Left cardiac atrium (tissue), 4 donors: Measurements from ENCODE around the gene TTPAL. TPM values are rescaled to one million over a fixed set of nuclear protein-coding genes. Genes with fewer than 3 reads are reported as not detected.

Source experiments
- ATAC-seq, 2 donors: fragments of 200-7000 bp; cut with Tn5 transposase; one replicate each; pipeline ENCODE4 v1.9.1; 2020; ENCODE audit warnings: mild to moderate bottlenecking in 2 of 2, moderate library complexity in 2 of 2
- DNase-seq: peaks from one replicate; pipeline ENCODE4 v3.0.0-alpha.2; 2020
- intact Hi-C, 2 donors: fragments of 100-400 bp; cut with DNase I; formaldehyde crosslinking; loops; one replicate each; pipeline versions ENCODE4 v1.14.1 to v1.15.1; 2022 to 2023
- total RNA-seq, 2 donors: library from RNA; stranded (reverse); fragmentation: NEBNext Ultra II Directional; extraction: Animal tissue kit (Norgen Biotek cat#: 25700); gene quantifications; one replicate each; pipeline ENCODE4 v1.2.1, GENCODE V29; 2021
- donor health status: DM: no; HTN: yes; CAD: no.
- donor health status: DM: no; HTN: yes; CAD: no; lungs with severe emphysema.
- donor health status: DM: yes; HTN: yes; CAD: no.
- donor health status: Dilated cardiomyopathy.

The TTPAL gene
- total RNA-seq, 2 donors from 2014 or later, result 7.2 to 7.6 TPM

DNA sequence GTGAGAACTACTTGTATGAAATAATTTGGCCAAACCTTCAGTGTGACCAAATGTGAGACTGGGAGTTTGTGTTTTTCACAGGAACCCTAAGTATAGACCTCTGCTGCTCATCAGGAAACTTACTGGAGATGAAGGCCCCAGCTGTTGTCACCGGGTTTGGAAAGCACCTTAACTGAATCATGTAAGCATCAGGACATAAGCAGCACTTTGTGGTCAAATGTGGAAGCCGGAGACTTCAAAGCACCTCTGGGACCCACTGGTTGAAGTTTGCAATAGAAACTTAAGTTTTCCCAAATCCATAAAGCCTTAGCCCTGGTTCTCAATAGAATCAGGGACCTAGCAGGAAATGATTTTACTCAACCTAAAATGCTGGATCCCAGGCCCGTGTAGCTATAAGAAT is 14.3 kb downstream of the TTPAL start:
- intact Hi-C loops, result no loop called here
- DNase-seq (no peak), ATAC-seq (no peak)

DNA sequence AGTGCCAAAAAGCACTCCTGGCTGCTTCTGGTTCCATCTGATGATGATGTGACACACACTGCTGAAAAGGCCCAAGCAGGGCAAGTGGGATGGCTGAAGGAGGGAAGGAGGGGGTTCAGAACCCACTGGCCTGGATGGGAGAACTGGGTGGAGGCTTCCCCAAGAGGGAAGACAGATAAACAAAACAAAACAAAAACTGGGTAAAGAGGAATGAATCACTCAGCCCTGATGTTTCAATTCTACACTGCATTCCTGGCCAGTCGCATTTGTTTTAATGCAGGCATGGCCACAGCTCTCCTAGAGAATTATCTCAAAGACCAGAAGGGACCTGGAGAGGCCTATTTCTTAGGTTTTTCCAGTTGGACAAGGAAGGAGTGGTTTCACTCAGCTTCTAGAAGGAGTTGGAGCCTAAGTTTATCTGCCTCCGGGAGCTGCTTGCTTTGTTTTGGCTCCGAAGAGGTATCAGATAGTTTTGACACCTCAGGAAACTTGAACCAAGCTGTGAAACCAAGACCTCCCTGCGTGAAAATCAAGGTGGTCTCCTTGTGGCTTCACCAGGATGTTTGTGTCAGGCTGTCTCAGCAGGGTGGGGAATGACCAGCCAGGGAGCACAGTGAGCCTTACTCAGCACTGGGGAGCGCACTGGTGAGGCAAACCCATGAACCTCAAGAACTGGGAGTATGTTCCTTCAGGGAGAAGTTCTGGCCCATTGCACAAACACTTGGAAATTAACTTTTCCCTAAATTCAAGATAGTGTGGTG is 16.1 kb downstream of the TTPAL start:
- ATAC-seq, result peak in 1 of 2 donors; percentile 51
- DNase-seq, result no peak
- intact Hi-C loops, result no loop called here

DNA sequence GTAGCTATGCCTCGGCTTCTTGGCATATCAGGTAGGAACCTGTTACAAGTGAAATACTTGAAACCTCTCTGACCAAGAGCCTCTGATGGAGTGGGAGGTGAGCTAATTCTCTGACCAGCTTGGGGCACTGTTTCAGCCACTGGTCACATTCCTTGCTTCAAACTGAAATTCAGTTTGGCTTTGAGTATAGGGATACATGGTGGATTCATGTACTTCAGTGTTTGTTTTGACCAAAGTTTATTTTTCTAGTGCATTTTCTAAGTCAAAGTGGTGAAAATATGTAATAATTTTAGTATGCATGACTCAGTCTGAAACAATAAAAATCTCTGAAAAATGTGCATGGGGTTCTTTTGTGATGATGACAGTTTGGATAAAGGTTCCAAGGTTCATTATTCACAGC is 18.6 kb downstream of the TTPAL start:
- no peak for DNase-seq
- intact Hi-C loops, result no loop called here
- no peak for ATAC-seq

DNA sequence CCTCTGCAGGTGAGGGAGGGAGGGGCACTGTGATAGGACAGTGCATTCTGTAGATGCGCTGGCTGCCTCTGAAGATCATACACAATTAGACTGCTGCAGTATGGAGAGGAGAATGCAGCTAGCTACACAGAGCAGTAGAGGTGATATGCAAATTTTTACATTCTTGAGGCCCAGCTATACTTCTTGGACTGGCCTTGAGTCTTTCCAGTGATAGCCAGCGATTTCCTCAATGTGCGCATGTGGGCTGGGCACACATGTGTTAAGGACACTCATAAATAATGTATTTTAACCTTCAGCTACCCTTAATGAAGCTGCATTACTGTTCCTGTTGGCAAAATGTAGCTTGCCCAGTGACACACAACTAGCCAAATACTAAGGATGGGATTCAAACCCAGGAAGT is 19.0 kb downstream of the TTPAL start:
- no peak for ATAC-seq
- intact Hi-C loops, result no loop called here

DNA sequence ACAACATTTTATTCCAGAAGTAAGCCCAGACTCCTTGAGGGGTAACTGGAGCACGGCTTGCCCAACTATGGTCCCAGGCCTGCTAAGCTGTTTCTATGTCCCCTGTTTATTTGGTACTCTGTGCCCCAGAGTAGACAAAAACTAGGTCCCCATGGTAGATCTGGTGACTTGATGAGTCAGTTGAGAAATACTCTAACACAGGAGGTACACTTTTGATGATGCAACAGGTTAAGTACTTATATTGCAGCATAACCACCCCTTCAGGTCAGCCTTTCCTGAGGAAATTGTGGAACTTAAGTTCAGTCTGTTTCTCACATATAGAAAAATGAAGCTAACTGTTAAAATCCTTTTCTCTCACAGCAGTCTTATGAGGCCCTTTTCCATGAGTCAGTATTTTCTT is 19.6 kb downstream of the TTPAL start:
- intact Hi-C loops, result no loop called here
- DNase-seq, result no peak
- no peak for ATAC-seq

More for the DNA sequence above, 19.0 kb downstream of the TTPAL start:
- no peak for DNase-seq

DNA sequence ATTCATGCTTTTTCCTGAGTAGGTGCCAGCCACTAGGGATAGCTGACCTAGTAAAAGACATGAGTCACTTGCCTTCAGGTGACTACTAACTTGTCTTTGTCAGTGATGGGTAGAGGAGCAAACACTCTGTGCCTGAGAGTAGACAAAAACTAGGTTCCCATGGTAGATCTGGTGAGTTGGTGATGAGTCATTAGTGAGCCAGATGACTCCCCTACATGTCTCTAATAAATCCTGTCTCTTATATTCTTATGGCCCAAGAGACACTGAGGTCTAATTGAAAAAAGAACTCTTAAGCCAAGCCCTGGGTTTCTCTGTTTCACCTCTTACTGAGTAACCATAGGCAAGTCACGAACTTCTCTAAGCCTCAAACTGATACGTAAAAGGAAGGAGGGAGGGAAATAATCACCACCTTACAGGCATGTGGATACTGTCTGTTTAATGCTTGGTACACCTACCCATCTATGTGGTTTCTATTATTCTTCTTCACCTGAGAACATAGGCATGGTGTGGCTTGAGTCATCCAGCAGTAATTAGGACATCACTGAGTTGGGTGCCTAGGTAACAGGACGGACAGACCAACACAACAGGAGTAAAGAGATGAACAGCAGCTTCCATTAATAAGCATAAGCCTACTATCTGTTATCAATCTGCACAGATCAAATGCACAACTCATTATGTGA is 20.3 kb downstream of the TTPAL start:
- intact Hi-C loops, result no loop called here
- ATAC-seq (peak in 1 of 2 donors; percentile 53), DNase-seq (no peak)

DNA sequence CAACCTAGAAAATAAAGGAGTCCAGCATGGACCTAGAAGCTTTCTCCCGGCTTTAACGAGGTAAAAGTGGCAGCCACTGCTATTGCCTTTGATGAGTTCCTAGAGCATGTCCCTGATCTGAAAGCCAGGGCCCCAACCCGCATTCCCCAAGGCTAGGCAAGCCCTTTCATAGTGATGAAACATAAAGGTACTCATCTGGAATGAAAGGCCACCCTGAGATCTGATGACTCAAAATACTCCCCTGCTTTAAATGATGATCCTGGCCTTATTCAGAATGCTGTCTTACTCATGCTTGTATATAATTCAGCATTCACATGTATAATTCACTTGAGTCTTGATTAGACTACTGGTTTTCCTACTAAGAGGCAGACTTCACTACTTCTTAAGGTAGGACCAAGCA is 21.3 kb downstream of the TTPAL start:
- ATAC-seq, result peak in 1 of 2 donors; percentile 13

DNA sequence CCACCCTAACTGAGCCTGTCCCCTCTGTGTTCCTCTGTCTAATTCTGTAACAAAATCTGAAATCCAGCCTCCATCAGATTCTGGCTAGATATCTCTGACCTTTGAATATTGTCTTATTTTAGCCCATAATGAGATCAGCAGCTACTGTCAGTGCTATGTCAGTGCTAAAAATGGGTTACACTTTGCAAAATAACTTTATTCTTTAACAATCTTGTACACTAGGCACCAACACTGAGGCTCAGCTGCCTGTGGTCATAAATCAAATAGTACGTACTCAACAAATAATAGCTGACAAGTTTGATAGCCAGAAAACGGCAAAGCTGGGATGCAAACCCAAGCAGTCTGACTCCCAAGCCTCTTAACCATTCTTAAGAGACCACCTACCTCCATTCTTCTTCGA is 22.1 kb downstream of the TTPAL start:
- DNase-seq, result no peak
- intact Hi-C loops, result no loop called here
- no peak for ATAC-seq

More for the DNA sequence above, 21.3 kb downstream of the TTPAL start:
- no peak for DNase-seq
- intact Hi-C loops, result no loop called here

DNA sequence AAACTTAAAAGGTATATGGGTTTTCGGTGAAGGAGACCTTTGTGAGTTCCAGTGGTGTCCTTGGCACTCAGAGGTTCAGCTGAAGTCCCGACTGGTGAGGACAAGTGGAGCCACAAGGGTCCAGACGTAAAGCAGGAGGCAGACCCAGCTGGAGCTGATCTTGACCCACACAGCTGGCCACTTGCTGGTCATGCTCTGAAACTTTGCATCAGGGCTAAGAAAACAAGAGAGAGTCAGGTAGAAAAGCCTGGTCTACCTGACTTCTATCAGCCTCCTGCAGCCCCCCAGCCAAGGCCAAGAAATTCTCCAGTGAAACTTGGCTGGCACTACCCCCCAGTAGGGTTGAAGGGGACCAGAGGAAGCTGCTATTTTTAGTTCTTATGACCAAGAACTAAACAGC is 24.5 kb downstream of the TTPAL start:
- intact Hi-C loops, result no loop called here
- ATAC-seq (no peak), DNase-seq (no peak)

DNA sequence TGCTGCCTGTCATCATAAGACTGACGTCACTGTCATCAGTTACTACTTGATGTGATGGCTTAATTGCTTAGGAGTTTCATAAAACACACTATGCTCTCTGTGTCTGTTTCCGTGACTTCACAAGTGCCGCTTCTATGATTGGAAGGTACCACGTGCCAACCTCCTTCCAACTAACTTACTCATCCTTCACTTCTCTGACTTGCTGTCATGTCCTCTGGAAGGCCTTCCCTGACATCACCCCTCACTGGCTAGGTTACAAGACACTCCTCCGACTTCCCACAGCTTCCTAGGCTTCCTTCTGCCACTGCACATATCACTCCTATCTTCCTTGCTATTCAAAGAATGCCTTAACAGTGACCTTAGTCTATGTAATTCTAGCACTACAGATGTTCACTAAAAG is 25.8 kb downstream of the TTPAL start:
- DNase-seq, result no peak
- intact Hi-C loops, result no loop called here
- ATAC-seq, result peak in 1 of 2 donors; percentile 96

DNA sequence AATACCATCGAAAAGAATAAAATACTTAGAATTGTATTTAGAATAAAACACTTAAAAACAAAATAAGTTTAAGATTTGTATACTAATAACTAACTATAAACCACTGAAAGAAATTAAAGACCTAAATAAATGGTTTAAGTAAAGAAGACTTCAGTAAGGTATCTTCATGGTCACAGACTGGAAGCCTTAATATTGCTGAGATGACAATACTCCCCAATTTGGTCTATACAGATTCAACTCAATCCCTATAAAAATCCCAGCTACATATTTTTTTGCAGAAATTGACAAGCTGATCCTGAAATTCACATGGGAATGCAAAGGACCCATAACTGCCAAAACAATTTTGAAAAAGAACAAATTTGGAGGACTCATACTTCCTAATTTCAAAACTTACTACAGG is 27.3 kb downstream of the TTPAL start:
- intact Hi-C loops, result no loop called here
- no peak for ATAC-seq
- no peak for DNase-seq

DNA sequence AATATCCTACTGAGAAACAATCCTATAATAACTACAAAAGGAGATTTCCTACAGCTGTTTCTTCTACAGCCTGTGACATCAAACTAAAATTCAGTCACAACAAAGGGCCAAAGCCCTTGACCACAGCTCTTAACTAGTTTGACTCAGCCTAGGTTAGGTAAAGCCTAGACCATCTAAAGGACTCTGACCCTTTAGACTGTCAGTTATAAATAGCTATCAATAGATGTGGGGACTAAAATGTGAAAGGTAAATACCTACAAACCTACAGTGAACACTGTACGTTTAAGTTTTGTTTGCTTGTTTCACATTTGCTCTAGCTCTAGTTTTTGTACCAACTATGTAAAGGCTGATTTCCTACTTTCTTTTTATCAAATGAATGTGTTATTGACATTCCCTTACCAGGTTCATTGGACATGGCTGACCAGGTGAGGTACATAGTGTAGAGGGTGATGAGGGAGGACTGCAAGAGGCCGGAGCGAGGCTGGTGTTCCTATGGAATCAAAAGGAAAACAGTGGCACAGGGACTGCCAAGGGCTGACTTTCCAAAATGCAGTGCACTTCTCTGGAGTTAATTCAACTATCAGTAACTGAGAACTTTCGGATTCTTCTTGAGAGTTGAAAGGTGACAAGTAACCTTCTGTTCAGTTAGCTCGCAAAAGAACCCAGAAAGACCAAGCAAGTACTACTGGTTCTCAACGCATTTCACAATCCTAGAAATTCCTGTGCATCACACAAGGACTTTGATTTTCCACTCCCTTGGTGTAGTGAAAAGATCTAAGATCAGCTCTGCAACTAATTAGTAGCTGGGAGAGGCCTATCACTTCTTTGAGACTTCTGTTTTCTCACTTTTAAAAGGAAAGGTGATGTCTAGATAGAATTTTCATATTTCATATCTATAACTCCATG is 29.0 kb downstream of the TTPAL start:
- DNase-seq, result no peak
- intact Hi-C loops, result no loop called here
- no peak for ATAC-seq

DNA sequence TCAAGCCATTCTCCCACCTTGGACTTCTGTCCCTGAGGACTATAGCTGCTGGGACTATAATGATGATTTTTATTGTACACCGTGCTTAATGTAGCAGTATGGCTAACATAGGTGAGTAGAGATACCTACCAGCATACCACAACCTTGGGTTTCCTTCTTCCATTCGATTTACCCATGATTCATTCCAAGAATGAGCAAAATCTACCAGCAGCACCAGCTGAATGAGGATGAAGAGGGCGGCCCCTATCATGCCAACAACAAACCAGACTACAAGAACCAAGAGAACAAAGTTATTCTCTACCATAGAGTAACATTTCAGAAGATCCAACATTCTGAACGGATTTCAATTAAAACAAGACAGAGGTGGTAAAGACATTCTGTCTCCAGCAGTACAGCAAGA is 34.1 kb downstream of the TTPAL start:
- no peak for ATAC-seq
- DNase-seq, result no peak
- intact Hi-C loops, result no loop called here

DNA sequence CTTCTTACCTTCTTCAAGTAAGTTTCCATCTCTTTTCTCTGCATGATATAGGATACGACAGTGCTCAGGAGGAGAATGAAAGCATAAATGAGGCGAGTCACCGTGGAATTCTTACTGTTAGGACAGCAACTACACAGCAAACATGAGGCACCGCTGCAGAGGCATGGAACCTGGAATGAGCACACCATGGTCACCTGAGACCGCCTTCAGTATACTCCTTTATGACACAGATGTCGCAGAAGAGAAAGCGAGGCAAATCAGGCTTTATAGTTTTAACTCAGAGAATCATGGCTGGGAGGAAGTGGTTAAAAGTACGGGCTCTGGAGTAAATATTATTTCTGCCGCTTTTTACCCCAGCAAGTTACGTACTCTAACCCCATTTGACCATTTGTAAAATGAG is 38.2 kb downstream of the TTPAL start:
- intact Hi-C loops, result no loop called here

DNA sequence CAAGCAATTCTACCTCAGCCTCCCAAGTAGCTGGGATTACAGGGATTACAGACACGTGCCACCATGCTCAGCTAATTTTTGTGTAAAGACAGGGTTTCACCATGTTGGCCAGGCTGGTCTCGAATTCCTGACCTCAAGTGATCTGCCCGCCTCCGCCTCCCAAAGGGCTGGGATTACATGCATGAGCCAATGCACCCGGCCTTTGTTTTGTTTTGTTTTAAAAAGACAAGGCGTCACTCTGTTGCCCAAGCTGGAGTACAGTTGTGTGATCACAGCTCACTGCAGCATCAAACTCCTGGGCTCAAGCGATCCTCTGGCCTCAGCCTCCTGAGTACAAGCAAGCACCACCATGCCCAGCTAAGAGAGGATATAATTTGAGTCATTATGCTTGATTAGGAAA is 40.8 kb downstream of the TTPAL start:
- peak in 1 of 2 donors; percentile 22 for ATAC-seq
- no peak for DNase-seq
- intact Hi-C loops, result no loop called here

More for the DNA sequence above, 38.2 kb downstream of the TTPAL start:
- DNase-seq (no peak), ATAC-seq (no peak)

DNA sequence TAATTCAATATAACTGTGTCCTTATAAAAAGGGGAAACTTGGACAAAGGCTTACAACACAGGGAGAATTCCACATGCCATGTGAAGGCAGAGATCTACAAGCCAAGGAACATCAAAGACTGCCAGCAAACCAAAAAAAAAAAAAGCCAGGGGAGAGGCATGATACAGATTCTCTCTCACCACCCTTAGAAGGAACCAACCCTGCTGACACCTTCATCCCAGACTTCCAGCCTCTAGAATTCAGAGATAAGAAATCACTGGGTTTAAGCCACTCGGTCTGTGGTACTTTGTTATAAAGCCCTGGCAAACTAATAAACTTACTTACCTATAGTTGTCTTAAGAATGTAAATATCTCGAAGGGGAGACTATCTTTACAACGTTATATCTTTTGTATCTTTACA is 41.8 kb downstream of the TTPAL start:
- ATAC-seq (no peak), DNase-seq (no peak)
- intact Hi-C loops, result no loop called here

DNA sequence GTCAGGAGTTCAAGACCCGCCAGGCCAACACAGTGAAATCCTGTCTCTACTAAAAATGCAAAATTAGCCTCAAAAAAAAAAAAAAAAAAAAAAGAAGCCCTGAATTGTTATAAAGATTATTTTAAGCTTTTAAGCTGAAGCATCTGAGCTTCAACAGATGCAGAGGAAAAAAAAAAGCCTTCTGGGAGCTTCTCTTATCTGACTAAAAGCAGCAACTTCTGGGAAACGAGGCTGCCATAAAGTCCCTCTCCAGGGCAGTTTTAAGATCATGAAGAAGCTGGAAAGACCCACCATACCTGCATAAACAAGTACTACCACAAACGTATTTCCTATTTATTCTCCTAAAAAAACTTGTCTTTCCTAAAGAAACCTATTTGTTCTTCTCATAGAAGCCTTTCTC is 42.6 kb downstream of the TTPAL start:
- intact Hi-C loops, result no loop called here
- DNase-seq (no peak), ATAC-seq (no peak)

DNA sequence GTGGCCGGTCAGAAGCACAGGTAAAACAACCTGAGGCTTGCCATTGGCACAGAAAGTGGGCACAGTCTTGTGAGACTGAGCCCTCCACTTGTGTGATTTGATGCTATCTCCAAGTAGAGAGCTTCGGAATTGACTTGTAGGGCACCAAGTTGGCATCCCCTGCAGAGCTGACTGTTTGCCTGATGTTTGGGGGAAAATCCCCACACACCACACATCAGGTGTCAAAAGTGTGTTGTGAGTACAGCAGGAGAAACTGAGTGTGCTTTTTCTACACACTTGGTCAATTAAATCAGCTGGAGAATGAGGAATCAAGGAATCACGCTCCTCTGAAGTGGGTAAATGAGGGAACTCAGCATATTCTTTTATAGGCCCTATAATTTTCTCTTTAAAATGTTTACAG is 45.2 kb downstream of the TTPAL start:
- ATAC-seq, result no peak
- intact Hi-C loops, result no loop called here

DNA sequence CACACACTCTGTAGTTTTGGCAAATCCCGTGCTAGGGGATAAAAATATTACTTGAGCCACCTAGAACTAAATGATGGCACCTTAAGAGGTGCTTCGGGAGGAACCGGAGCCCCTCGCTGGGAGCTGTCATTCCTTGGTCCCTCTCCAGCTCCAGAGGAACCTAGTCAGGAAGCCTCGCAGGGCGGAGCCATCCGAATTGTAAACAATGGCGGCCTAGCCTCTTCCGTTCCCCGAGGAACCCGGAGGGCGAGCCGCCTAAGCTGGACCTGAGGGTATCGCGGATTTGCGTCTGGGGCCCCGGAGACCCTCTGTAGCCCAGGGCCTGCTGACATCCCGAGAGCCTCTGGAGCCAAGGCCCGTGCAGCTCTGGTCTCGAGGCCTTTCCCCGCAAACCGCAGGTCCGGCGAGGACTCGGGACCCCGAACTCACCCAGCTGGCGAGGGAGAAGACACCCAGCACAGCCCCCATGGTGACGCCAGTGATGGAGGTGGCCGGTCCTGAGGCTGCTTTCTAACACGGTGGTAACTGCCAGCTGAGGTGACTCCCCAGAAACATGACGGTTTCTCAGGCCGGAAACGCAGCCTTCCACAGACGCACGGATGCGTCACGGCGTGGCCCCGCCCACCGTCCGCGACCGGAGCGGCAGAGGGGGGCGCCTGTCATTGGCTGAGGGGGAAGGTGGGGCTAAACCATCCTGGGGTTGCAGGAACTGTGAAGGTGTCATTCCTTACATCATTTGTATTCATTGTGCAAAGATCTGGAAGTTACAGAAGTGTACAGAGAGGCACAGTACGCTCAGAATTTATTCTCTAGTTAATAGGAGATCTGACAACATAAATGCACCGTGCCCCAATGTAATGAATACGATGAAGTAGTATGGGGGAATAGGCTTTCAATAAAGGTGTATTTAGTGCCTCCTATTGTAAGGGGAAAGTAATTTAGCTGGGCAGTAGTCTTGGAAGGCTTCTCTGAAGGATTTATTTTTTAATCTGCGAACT is 46.1 kb downstream of the TTPAL start, which contains the start of gene SERINC3:
Gene SERINC3, minus strand, starts transcription at position 587 of the 998 bp plus-strand sequence. Its CDS starts 119 bp downstream, at position 468.
- intact Hi-C loops, result no loop called here
- DNase-seq (peak; percentile 96), ATAC-seq (peak; percentile 99 to 100)

More for the DNA sequence above, 45.2 kb downstream of the TTPAL start:
- DNase-seq, result no peak
